Mammary epithelial cell (primary cell): ENCODE measurements around the gene ZNF536.

Source experiments
- CTCF ChIP-seq, 2 donors: IDR thresholded peaks in 1 of 2; conservative IDR thresholded peaks in 1 of 2; 2 replicates each; pipeline ENCODE4 v1.5.1; 2011 to 2012; ENCODE audit warnings: inconsistent platforms in 2 of 2, low read length in 2 of 2, mild to moderate bottlenecking in 2 of 2, control low read depth in 1 of 2, low read depth in 1 of 2; ENCODE audit not compliant: insufficient read depth in 1 of 2; ENCODE audit errors: extremely low read depth in 1 of 2
- EZH2 ChIP-seq: IDR thresholded peaks from 2 replicates; pipeline ENCODE4 v1.6.1; 2012; ENCODE audit warnings: low read length, inconsistent platforms, borderline replicate concordance

DNA sequence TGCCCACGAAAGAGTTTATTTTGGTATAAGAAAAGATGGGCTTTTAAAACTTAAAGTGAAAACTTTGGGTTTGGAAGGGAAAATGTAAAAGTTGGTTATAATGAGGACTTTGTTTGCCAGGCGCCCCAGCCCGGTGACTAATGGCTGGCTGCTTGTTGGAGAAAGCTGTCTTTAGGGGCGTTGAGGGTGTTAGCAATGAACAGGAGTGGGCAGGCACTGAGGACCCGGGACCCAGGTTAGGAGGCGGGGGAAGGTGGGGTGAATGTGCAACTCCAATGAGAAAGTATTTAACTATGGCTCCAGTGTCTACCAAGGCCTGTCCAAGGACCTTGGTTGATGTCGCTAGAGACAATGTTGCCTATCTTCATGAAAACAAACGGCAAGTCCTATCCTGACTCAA, 118.6 kb downstream of the ZNF536 start:
- TF ChIP-seq EZH2 (no peak), CTCF (conservative IDR thresholded peaks at IDR 0.05 in 1 of 2, IDR thresholded peaks at IDR 0.05 in 1 of 2; ENCODE audit: extremely low read depth in 1 of 2, insufficient read depth in 1 of 2, low read depth in 1 of 2, low read length in 2 of 2) (no peak)
